GM12874 (cell line): ENCODE results near the gene SDK1.

ENCODE experiments used
- TF ChIP-seq, protein P1 (sequence below): IDR thresholded peaks from 2 replicates; pipeline ENCODE4 v1.5.1; 2011; ENCODE audit warnings: low read depth, mild to moderate bottlenecking, control low read depth, low read length, moderate library complexity; ENCODE audit not compliant: insufficient read depth

Gene SDK1

DNA sequence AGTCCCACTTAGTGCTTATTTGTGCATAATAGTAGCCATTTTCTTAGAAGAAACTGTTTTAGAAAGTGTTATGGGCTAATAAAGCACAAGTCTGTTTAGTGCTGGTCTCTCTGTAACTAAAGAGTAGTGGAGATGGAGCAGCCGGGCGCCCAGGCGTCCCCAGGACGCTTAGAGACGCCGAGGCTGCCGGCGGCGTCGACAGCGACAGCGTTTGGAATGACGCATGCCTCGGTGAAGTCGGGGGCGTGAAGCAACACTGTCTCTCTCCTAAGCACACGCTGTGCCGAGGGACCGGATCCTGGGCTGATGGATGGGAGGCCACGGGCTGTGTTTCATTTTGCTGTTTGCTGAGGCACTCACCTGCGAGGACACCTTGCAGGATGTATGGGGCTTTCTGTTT, 792.4 kb downstream of the SDK1 start:
- TF ChIP-seq, protein P1, sequence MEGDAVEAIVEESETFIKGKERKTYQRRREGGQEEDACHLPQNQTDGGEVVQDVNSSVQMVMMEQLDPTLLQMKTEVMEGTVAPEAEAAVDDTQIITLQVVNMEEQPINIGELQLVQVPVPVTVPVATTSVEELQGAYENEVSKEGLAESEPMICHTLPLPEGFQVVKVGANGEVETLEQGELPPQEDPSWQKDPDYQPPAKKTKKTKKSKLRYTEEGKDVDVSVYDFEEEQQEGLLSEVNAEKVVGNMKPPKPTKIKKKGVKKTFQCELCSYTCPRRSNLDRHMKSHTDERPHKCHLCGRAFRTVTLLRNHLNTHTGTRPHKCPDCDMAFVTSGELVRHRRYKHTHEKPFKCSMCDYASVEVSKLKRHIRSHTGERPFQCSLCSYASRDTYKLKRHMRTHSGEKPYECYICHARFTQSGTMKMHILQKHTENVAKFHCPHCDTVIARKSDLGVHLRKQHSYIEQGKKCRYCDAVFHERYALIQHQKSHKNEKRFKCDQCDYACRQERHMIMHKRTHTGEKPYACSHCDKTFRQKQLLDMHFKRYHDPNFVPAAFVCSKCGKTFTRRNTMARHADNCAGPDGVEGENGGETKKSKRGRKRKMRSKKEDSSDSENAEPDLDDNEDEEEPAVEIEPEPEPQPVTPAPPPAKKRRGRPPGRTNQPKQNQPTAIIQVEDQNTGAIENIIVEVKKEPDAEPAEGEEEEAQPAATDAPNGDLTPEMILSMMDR: no peak

DNA sequence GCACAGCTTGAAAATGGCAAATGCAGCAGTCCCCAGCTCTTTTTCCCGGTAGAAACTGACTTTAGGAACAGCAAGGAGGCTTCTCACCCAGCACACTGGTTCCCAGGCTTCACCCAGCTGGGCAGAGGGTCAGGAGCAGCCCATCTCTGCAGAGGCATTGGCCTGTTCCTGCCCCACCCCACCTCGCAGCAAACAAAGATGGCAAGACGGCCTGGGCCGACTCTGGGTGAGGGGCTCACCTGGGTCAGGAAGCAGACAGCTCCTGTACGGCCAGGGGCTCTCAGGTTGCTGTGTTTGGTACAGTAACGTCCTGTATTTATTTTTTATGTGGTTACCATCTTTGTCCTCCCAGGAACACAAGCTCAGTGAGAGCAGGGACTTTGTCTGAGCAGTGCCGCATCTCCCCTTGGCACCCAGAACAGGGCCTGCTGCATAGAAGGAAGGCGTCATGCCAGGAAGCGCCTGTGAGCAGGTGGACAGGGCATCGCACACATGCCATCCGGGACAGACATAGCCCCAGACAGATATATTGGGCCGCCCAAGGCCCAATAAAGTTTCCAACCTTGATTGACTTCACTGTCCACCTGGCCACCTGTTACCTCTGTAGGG, 796.1 kb downstream of the SDK1 start:
- TF ChIP-seq, protein P1: no peak

DNA sequence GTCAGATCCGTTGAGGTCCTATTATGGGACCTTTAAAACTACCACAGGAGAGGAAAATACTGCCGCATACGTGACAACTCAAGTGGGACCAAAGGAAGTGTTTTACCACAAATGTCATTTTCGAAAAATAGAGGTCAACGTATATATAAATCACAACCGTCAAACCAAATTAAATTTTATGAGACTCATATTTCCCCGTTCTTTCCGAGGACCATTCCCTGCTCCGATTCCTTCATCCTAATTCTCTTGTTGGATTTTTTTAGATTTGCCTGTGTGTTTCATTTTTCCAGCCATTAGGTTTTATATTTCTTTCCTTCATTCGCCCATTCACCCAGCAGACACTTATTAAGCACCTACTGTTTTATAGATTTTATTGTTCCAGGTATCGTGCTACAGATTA, 797.1 kb downstream of the SDK1 start:
- TF ChIP-seq, protein P1: no peak

DNA sequence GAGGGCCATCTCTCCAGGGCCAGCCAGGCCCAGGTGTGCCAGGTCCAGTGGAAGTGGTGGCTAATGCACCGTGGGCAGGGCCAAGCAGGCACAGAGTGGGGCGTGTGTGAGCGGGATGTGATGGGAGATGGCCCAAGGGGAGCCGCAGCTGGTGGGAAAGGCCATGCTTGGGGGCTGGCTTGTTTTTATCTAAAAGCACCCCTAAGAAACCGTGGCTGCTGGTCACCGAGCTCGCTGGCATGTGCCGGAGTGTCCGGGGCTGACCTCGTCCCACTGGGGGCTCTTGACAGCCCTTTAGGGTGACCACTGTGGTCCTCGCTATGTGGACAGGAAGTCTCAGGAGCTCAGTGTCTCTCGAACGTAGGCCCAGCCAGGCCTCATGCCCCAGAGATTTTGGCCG, 798.6 kb downstream of the SDK1 start:
- TF ChIP-seq, protein P1: no peak

DNA sequence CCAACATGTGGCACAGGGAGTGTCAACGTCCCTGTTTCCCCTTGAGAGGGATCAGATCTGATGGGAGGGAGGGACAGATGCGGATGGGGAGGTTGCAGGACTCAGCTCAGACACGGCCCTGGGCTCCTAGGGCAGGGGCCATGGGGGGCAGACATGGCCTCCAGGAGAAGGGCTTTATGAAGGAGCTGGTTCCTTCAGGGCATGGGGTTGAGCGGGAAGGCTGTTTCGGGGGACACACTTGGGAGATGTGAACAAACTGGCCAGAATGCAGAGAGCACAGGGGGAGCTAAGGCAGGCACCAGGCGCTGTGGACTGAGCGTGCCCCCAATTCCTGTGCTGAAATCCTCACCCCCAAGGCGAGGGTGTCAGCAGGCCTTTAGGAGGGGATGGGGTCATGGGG, 799.1 kb downstream of the SDK1 start:
- TF ChIP-seq, protein P1: no peak

DNA sequence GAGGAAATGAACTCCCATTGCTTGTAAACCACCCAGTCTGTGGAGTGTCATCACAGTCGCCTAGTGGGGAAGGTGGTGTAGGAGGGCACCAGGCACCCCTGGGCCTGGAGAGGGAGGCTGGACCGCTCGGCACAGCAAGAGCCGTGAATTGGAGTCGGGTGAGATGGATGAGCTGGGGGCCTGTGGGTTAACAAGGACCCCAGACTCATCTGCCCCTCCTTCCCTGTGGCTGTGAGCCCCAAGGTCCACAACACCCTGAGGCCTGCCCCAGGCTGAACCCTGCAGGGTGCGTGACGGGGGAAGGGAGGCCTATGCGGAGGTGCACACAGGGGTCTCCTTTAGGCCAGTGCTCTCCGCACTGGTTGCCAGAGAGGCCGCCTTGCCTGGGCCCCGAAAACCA, 799.6 kb downstream of the SDK1 start:
- TF ChIP-seq, protein P1: no peak

DNA sequence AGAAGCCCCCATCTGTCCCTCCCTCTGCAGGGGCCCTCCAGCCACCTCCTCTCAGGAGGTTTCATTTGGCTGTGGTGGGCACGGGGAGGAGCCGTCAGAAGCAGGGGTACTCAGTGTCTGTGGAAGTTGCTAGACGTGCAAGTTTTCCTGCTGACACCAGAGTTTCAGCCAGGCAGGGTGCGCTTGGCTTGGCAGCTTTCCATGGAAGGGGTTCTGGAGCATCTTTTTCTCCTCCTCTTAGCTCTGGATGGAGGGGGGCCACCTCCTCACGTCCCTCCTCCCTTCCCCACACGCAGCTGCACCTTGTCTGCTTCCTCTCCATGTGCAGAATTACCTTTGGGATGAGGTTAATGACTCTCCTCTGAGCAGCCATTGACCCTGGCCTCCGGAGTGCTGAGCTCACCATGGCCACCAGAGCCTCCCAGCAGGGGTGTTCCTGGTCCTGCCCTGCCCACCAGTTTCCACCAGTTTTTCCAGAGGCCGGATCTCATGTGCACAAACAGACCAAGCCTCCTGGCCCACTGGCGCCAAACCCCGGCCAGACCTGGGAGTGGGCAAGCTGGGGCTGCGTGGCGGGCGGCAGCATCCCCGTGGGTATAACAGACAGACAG, 801.3 kb downstream of the SDK1 start:
- TF ChIP-seq, protein P1: no peak
